GM04503 (cell line): ENCODE results near the gene TMEM114.

Experiments used
- DNase-seq: peaks from one replicate; pipeline ENCODE4 v3.0.0-alpha.2; 2012; ENCODE audit warnings: low read depth

TMEM114 gene

DNA sequence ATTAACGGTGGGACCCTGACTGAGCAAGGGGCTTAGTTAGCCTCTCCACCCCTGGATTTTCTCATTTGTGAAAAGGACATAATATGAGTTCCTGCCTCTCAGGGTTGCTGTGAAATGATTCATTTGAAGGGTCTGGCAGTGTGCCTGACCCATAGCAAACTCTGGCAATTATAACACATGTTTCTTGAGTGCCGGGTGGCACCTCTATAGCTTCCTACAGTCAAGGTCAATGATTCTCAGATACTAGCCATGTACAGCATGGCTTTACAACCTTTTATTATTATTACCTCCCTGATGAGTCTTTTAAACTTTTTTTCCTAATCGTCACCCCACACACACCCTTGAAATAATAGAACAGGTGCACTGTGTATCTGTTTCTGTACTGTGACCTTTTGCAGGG is 42.1 kb downstream of the TMEM114 start:
- DNase-seq, result no peak

DNA sequence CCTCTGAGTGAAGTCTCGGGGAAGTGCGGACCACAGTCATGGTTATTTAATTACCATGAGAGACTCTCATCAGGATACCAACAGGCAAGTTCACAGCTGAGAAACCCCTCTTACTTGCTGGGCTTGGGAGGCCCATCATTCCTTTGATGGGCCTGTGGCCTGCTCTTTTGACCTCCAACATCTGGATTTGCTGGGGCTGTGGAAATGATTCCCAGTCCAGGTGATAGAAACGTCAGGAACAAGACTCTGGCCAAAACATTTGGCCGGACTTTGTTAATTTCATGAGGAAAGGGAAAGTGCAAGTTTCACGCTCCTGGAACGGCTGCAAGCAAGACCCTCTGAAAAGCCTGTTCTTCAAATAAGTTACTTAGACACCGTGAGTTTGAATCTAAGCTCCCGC is 42.5 kb downstream of the TMEM114 start:
- no peak for DNase-seq

DNA sequence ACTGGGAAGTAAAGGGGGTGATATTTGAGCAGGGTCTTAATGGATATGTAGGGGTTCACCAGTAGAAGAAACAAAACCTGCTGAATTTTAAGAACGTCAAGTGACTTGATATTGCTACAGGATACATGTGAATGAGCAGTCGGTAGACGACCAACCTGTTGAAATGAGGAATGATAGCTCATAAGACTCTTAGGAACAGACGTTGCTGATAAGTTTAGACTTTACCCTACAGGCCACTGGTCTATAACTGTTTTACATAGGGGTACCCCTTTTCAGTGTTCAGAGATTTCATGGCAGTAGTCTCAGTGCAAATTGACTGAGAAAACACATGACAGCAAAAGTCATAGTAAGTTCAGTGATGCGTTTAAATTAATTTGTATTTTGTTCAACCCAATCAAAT is 45.9 kb downstream of the TMEM114 start:
- DNase-seq, result no peak

DNA sequence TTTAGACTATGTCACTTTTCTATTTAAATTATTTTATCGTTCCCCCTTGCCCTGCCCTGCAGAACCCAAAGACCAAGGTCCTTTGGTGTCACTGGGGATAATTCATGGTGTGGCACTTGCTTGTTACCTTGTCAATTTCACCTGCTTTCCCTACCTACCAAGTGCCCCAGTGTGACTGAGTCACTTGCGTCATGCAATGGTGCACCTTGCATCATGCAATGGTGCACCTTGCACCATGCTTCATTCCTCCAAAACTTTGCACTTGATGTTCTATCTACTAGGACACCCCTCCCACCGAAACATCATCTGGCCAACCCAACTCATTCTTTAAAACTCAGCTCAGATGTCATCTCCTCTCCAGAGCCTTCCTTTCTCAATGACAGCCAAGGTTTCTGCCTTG is 47.1 kb downstream of the TMEM114 start:
- no peak for DNase-seq

DNA sequence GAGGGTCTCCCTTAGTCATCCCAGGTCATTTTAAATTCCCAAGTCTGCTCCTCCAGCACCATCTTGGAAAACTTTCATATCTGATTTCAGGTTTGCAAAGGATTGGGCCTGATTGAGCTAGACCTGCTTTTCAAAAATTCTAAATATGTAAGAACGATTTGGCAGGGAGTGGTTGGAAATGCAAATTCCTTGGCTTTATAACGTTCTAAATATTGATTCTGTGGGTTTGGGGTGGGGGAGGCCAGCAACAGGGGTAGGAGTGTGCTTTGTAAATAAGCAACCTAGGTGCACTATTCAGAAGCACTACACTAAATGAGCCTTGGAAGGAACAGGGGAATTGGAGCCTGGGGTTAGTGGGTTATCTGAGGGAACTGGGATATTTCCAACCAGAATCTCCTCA is 47.9 kb downstream of the TMEM114 start:
- no peak for DNase-seq

DNA sequence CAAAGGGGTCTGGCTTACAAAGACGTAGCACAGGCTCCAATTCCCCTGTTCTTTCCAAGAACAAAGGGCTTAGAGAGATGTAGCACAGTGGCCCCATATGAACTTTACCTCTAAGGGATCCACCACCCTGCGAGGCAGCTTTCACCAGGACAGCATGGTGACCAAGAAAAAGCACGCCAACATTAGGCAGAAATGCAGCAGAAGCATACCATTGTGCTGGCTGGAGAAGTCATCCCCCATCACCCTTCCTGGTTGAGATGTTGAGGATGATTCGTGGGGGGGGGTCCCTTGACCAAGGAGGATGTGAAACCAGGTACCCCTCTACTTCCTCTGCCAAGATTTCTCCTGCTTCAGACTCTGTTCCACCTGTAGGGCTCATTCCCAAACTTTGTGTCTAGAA is 48.4 kb downstream of the TMEM114 start:
- DNase-seq, result no peak

DNA sequence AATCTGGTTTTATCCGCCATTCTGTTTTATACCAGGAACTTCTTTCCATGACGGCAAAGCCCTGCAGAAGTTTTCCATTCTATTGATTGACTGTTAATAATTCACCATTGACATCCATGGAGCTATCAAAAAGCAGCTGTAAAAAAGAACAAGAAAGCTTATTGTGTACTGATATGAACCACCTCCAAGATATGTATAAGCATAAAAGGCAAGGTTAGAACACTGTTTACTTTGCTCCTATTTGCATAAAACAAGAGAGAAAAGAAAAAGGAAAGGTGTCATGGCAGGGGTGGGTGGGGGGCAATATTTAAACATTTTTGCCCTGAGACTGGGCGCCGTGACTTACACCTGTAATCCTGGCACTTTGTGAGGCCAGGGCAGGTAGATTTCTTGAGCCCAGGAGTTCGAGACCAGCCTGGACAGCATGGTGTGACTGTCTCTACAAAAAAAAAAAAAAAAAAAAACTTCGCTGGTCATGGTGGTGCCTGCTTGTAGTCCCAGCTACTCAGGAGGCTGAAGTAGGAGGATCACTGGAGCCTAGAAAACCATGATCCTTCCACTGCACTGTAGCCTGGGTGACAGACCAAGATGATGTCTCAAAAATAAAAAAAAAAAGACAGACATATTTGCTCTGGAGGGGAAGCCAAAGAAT is 52.5 kb downstream of the TMEM114 start:
- DNase-seq, result no peak

DNA sequence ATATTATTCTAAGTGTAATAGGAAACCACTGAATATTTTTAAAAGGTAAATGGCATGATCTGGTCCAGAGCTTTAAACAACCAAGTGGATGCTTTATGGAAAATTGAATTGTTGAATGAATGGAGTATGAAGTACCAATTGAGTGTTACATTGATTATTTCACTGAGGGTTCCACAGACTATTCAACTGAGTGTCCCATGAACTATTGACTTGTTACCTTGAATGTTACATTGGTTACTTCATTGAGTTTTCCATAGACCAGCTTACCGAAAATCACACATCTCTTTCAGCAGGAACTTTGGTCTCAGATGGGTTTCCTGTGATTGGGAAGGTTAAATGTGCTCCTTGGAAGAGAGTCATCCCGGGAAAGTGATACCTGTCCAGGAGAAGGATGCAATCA is 56.8 kb downstream of the TMEM114 start:
- no peak for DNase-seq

DNA sequence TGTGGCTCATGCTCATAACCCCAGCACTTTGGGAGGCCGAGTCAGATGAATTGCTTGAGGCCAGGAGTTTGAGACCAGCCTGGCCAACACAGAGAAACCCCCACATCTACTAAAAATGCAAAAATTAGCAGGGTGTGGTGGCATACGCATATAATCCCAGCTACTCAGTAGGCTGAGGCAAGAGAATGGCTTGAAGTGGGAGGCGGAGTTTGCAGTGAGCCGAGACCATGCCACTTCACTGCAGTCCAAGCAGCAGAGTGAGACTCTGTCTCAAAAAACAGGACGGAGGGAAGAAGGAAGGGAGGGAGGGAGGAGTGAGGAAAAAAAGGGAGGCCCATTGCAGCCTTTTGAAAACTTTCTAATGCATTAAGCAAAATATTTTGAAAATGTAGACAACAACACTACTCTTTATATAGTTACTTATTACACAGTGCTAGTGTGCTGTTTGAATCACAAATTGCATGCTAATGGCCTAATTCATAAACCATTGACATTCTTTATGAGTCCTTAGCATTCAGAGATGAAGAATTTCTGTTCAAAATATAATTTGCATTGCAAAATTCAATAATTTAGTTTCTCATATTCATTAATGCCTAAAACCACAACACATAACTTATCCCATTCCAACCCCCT is 59.4 kb downstream of the TMEM114 start:
- DNase-seq, result no peak

DNA sequence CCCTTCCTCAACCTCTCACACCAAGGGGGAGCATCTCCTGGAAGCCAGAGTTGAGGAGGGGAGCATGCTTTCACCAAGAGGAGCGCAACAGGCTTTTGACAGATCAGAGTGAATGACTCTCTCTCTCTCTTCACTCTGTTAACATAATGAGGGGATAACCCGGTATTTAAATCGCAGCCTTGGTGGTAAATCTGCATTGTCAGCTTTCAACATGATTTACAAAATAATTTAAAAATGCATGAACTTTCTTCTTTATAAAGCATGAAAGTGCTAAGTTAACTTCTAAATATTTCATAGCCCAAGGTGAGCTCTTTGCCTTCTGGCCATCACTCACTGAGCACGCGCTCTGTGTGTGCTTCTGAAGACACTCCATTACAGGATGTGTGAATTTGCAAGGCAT is 61.8 kb downstream of the TMEM114 start:
- DNase-seq, result no peak

DNA sequence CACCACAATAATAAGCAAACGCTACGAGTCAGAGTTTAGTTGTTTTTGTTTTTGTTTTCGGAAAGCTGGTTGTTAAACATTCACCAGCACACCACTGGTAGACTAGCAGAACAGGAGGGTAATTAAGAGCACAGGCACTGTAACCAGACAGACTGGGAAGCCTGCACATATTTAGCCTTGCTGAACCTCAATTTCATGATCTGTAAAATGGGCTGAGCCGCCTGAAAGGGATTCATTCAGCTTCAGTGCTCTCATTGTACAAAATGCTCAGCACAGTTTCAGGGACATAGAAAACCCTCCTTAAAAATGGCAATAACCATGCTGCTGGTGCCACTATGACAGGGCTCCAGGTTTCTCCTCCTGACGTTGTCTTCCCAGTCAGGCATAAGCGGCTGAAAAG is 66.4 kb downstream of the TMEM114 start:
- DNase-seq, result no peak

DNA sequence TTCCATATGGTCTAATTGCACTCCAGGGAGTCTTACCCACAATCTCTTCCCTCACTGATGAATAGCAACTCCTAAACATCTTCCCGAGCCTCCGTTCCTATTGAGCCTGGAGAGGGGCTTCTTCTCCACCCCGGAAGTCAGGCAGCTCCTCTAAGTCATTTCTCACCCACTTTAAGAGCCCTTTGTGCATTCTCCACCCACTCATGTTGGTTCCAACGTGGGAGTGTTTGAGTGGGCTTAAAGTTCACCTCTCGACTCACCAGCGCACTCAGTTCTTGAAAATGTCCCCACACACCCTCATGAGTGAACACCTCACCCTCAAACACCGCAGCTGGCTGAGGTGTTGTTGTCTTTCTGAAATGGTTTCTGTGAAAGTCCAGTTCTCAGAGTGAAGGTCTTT is 67.6 kb downstream of the TMEM114 start:
- DNase-seq, result no peak

DNA sequence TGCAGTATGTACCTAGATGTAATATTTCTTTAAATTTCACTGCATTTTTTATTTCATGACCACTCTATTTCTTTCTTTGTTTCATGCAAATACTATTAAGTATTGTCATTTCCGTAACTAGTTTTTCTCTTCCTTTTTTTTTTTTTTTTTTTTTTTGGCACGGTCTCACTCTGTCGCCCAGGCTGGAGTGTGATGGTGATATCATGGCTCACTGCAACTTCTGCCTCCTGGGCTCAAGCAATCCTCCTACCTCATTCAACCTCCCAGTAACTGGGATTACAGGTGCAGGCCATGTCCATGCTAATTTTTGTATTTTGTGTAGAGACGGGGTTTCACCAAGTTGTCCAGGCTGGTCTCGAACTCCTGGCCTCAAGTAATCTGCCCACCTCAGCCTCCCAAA is 70.7 kb downstream of the TMEM114 start:
- DNase-seq, result no peak
